HG03175 (cell line): ENCODE data around the gene WDR5B.
A peak's percentile ranks its signal among the peaks of the same experiment; 100 is the strongest.

Experiments
- ATAC-seq: cut with Tn5 transposase; IDR thresholded peaks from one replicate; pipeline ENCODE4 v1.9.1; 2021; ENCODE audit warnings: mild to moderate bottlenecking, moderate library complexity; ENCODE audit not compliant: unreplicated experiment

WDR5B gene

GRCh38 chr3:122410111-122410510, 5.8 kb downstream of the WDR5B start:
- no peak for ATAC-seq

- no peak for ATAC-seq
Observed at GRCh38 chr3:122409446-122409845, 6.4 kb downstream of the WDR5B start.

- ATAC-seq: no peak
Observed at GRCh38 chr3:122407946-122408345, 7.9 kb downstream of the WDR5B start.

- ATAC-seq: no peak
Observed at GRCh38 chr3:122406198-122406597, 9.7 kb downstream of the WDR5B start.

- no peak for ATAC-seq
Observed at GRCh38 chr3:122405015-122405414, 10.8 kb downstream of the WDR5B start.

GRCh38 chr3:122403489-122403888, 12.4 kb downstream of the WDR5B start:
- ATAC-seq: no peak

- no peak for ATAC-seq
Observed at GRCh38 chr3:122398920-122399319, 16.9 kb downstream of the WDR5B start.

- ATAC-seq: no peak
Observed at GRCh38 chr3:122397201-122397600, 18.7 kb downstream of the WDR5B start.

GRCh38 chr3:122396511-122396910, 19.4 kb downstream of the WDR5B start:
- ATAC-seq: no peak

- no peak for ATAC-seq
Observed at GRCh38 chr3:122395582-122395981, 20.3 kb downstream of the WDR5B start.

- ATAC-seq: no peak
Observed at GRCh38 chr3:122394173-122394572, 21.7 kb downstream of the WDR5B start.

GRCh38 chr3:122392868-122393844, 22.7 kb downstream of the WDR5B start:
- no peak for ATAC-seq

GRCh38 chr3:122391681-122392446, 24.0 kb downstream of the WDR5B start:
- no peak for ATAC-seq

- ATAC-seq: no peak
Observed at GRCh38 chr3:122390665-122391064, 25.2 kb downstream of the WDR5B start.

- ATAC-seq: no peak
Observed at GRCh38 chr3:122389892-122390291, 26.0 kb downstream of the WDR5B start.

- ATAC-seq: no peak
Observed at GRCh38 chr3:122389197-122389596, 26.7 kb downstream of the WDR5B start.

- no peak for ATAC-seq
Observed at GRCh38 chr3:122387709-122388108, 28.2 kb downstream of the WDR5B start.

- peak; percentile 95 for ATAC-seq
Observed at GRCh38 chr3:122383771-122384697, 31.8 kb downstream of the WDR5B start, which contains the start of gene FAM162A. TSS of gene FAM162A (plus strand) at chr3:122384182. CDS start at chr3:122384266, 84 bp downstream.

- peak; percentile 40 for ATAC-seq
Observed at GRCh38 chr3:122382888-122383666, 32.8 kb downstream of the WDR5B start, which contains the start of gene MIX23. TSS of gene MIX23 (minus strand) at chr3:122383231. CDS start at chr3:122383224, 7 bp downstream.

GRCh38 chr3:122377975-122378374, 37.9 kb downstream of the WDR5B start:
- no peak for ATAC-seq
